ENCODE measurements around the gene CABLES1.
"Not testable (repeated sequence)": the region's sequence is repeated elsewhere in the genome, so short reads cannot be mapped to it uniquely, and the experiment has no call there.

Gene CABLES1, protein sequence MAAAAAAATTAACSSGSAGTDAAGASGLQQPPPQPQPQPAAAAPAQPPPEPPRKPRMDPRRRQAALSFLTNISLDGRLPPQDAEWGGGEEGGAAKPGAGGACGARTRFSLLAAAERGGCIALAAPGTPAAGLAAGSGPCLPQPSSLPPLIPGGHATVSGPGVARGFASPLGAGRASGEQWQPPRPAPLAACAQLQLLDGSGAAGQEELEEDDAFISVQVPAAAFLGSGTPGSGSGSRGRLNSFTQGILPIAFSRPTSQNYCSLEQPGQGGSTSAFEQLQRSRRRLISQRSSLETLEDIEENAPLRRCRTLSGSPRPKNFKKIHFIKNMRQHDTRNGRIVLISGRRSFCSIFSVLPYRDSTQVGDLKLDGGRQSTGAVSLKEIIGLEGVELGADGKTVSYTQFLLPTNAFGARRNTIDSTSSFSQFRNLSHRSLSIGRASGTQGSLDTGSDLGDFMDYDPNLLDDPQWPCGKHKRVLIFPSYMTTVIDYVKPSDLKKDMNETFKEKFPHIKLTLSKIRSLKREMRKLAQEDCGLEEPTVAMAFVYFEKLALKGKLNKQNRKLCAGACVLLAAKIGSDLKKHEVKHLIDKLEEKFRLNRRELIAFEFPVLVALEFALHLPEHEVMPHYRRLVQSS

GRCh38 chr18:23134780-23135549, at the start of gene CABLES1:
Gene CABLES1, plus strand, starts transcription at chr18:23135485. Its CDS starts 278 bp downstream, at chr18:23135763.
- DNase-seq, result no peak

GRCh38 chr18:23087352-23087751, 47.9 kb upstream of the CABLES1 start:
- DNase-seq, result no peak

DNA sequence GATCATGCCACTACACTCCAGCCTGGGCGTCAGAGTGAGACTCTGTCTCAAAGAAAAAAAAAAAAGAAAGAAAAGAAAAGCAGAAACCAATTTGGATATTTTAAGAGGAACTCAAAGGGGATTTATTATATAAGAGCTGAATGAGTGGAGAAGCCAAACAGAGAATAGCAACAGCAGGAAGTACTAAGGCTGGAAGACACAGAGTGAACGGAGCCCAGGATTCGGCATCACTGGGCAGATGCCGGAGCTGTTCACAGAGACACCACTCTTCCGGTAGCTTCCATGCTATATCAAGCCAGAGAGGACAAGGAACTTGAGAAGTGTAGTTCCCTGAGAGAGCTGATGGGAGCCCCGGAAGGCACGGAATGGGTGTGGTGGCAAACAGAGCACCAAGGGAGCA, 47.0 kb upstream of the CABLES1 start:
- no peak for DNase-seq

DNA sequence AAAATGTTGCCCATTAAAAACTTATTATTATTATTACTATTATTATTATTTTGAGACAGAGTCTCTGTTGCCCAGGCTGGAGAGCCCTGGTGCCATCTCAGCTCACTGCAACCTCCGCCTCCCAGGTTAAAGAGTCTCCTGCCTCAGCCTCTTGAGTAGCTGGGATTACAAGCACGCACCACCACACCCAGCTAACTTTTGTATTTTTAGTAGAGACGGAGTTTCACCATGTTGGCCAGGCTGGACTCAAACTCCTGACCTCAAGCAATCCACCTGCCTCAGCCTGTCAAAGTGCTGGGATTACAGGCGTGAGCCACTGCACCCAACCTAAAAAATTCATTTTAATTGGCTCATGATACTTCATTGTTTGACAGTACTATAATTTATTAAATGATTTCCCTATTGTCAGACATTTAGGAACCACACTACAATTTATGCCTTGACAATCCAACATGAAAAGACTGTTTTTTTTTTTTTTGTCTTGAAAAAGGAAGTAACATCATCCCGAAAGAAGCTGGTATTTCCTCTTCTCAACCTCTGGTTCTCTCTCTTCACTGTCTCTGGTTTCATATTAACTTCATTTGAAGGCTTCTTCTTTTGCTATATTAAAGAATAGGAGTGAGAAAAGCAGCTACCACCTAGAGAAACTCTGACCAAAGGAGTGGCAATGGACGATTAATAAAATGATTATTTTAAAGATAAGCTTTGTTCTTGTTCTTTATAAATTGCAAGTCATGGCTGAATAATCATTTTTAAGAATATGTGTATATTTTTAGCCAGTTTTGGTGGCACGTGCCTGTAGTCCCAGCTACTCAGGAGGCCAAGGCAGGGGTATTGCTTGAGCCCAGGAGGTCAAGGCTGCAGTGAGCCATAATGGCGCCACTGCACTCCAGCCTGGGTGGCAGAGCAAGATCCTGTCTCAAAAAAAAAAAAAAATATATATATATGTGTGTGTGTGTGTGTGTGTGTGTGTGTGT, 44.0 kb upstream of the CABLES1 start:
- not testable (repeated sequence) for DNase-seq

DNA sequence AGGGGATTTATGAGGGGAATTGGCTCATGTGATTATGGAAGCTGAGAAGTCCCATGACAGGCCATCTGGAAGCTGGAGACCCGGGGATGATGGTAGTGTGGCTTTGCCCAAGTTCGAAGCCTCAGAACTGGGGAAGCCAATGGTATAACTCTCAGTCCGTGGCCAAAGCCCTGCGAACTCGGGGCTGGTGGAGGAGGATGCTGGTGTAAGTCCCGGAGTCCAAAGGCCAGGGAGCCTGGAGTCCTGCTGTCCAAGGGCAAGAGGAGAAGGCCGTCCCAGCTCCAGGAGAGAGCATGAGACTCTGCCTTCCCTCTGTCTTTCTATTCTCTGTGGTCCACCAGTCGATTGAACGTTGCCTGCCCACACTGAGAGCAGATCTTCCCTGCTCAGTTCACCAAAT, 43.2 kb upstream of the CABLES1 start:
- DNase-seq, result no peak

- DNase-seq, result not testable (repeated sequence)
These were observed 42.2 kb upstream of the CABLES1 start for GRCh38 chr18:23093130-23093529.

DNA sequence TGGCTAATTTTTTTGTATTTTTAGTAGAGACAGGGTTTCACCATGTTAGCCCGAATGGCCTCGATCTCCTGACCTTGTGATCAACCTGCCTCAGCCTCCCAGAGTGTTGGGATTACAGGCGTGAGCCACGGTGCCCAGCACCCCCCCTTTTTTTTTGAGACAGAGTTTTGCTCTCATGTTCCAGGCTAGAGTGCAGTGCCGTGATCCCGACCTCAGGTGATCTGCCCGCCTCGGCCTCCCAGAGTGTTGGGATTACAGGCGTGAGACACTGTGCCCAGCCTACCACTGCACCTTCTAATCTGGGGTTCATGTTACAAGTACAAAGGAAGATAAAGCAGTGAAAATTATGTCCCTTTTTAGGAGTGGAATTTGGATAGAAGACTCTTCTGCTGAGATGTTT, 41.5 kb upstream of the CABLES1 start:
- no peak for DNase-seq

DNA sequence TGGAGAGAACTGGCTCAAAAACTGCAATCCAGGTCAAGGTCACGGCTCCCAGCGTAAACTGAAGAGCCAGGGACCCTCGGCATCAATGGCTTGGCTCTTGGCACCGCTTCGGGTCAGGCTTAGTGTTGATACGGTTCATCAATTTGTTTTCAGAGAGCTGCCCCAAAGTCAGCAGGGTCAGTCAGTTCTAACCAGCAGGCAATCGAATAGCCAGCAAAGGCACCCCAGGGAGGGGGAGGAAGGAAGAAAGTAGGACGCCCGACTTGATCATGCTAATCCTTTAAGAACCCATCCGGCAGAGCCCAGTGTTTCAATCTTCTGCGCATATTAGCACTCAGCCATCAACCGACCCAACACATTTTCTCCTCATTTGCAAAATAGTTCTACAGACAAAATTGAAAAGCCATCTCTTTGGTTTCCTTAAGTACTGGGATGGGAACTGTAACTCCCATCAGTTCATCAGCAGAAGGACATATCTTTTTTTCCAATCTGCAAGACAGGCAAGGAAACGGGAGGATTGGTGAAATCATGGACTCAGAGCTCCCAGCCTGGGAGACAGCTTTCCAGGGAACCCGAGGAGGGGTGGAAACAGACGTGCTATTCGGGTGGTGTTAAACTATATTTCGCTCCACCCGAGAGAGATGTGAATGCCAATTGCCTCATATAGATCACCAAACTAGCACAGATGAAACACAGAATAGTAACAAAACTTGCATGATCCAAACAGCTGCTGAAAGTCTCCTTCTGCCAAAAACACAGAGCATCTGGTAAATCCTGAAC, 40.7 kb upstream of the CABLES1 start:
- no peak for DNase-seq

GRCh38 chr18:23095463-23095862, 39.8 kb upstream of the CABLES1 start:
- DNase-seq, result no peak

- DNase-seq, result not testable (repeated sequence)
These were observed 38.3 kb upstream of the CABLES1 start for GRCh38 chr18:23097016-23097415.

DNA sequence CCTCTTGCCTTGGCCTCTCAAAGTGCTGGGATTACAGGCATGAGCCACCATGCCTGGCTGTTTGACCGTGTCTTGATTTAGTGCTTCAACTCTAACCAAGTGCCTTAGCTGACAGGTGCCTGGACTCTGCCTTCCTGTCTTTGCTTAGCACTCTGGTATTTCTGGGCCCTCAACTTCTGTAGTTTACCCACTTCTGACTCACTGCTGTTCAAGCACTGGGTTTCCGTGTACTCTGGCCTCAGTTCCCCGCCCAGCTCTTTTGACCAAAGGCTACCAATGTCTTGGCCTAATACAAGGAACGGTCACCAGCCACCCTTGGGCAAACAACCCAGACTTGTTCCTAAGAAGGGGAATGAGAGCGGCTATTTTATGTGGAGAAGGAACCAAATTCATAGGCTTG, 35.7 kb upstream of the CABLES1 start:
- DNase-seq, result no peak

DNA sequence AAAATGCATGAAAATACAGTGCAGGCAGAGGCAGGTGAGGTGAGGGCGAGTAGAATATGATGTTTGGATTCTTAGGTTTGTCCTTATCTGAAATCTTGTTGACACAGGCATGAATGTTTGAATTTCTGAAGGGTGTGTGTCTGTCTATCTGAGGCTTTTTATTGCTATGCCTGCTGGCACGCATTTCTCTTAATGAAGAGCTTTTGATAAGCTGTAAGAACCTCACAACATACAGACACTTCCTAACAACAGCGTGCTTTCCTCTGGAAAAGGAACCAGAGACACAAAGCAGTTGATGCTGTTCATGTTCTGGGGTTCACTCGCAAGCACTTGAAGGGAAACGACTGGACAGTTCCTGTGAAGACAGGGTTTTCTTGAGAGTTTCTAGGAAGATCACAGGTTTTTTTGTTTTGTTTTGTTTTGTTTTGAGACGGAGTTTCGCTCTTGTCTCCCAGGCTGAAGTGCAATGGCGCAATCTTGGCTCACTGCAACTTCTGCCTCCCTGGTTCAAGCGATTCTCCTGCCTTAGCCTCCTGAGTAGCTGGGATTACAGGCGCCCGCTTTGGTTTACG, 33.3 kb upstream of the CABLES1 start:
- no peak for DNase-seq

- DNase-seq, result no peak
These were observed 32.6 kb upstream of the CABLES1 start for GRCh38 chr18:23102493-23103261.

GRCh38 chr18:23103449-23103848, 31.8 kb upstream of the CABLES1 start:
- DNase-seq, result no peak

- DNase-seq, result no peak
These were observed 30.3 kb upstream of the CABLES1 start for GRCh38 chr18:23105030-23105429.

DNA sequence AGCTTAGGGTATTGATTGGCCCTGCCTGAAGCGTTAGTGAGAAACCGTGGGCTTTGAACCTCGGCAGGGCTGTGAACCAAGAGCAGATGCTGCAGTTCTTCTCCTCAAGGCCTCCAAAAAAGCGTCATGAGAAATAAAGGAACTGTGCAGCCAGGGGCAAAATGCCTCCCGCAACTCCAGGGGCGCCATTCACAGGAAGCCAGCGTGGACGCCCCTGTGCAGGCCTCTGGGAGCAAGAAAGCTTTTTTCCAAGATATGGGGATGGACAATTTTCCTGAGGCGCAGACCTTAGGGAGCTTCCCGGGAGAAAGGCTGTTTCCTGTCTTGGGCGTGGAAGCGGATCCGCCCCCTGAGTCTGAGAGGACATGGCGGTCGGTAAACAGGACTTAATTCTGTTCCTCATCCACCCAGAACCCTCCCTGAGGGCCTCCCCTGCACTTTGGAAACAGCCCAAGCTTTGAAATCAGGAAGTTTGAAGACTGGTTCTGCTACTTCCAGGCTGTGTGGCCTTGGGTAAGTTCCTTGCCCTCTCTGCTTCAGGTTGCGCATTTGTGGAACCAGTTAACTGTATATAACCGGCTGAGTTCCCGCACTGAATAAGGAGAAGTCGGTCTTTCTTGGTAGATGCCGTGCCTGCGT, 29.6 kb upstream of the CABLES1 start:
- DNase-seq, result no peak

GRCh38 chr18:23106575-23106974, 28.7 kb upstream of the CABLES1 start:
- DNase-seq, result no peak

GRCh38 chr18:23107718-23108117, 27.6 kb upstream of the CABLES1 start:
- no peak for DNase-seq

DNA sequence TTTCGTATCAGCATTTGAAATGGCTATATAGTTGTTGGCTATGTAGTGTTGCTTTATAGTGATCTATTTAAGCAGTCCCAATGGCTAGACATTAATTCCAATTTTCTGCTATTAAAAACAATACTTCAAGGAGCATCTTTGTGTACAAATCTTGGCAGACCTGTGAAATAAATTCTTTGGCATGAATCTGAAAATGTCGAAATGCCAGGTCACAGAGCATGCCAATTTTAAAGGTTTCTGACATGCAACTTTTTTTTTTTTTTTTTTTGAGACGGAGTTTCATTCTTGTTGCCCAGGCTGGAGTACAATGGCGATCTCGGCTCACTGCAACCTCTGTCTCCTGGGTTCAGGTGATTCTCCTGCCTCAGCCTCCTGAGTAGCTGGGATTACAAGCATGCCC, 26.8 kb upstream of the CABLES1 start:
- DNase-seq, result no peak

DNA sequence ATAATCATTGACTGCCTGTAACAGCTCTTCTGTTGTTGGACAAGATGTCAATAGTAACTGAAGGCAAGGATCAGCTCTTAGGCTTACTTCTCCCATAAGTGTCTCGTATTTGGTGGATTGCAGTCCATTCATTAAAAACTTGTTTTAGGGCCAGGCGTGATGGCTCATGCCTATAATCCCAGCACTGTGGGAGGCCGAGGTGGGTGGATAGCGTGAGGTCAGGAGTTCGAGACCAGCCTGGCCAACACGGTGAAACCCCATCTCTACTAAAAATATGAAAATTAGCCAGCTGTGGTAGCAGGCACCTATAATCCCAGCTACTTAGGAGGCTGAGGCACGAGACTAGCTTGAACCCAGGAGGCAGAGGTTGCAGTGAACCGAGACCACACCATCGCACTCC, 26.1 kb upstream of the CABLES1 start:
- DNase-seq, result not testable (repeated sequence)
